DND-41 (cell line): ENCODE results near the gene CACNB1.

ENCODE experiments used
- ATAC-seq: fragments of 200-7000 bp; cut with Tn5 transposase; 3 replicates; pipeline ENCODE4 v1.9.1; 2021; ENCODE audit warnings: low read depth; ENCODE audit not compliant: insufficient read depth
- DNase-seq: peaks from one replicate; pipeline ENCODE4 v3.0.0-alpha.2; 2020
- H2AFZ ChIP-seq: 2 replicates; pipeline ENCODE4 v1.6.0; 2012; ENCODE audit warnings: low read depth, low read length
- H3K27ac ChIP-seq: 2 replicates; pipeline ENCODE4 v1.5.1; 2012; ENCODE audit warnings: low read length, inconsistent platforms
- H3K27me3 ChIP-seq: fragments of 200-600 bp; sonication (generic); 2 replicates; pipeline ENCODE4 v1.6.0; 2012; ENCODE audit warnings: low read length, mild to moderate bottlenecking, inconsistent platforms; ENCODE audit not compliant: insufficient read depth, poor library complexity
- H3K36me3 ChIP-seq: 2 replicates; pipeline ENCODE4 v1.5.1; 2012; ENCODE audit warnings: low read length, inconsistent platforms; ENCODE audit not compliant: insufficient read depth
- H3K4me1 ChIP-seq: 2 replicates; pipeline ENCODE4 v1.5.1; 2012; ENCODE audit warnings: mild to moderate bottlenecking, low read length; ENCODE audit not compliant: insufficient read depth
- H3K4me2 ChIP-seq: 2 replicates; pipeline ENCODE4 v1.6.0; 2012; ENCODE audit warnings: mild to moderate bottlenecking, moderate library complexity, low read length, inconsistent platforms; ENCODE audit not compliant: insufficient read depth
- H3K4me3 ChIP-seq, 2 experiments: fragments of 200-600 bp in 1 of 2; shearing (Covaris generic) in 1 of 2; 2 replicates each; pipeline ENCODE4 v1.5.1; 2012 to 2016; ENCODE audit warnings: inconsistent platforms in 2 of 2, low read length in 2 of 2, mild to moderate bottlenecking in 2 of 2, low read depth in 1 of 2, moderate library complexity in 1 of 2
- H3K79me2 ChIP-seq: 2 replicates; pipeline ENCODE4 v1.6.0; 2012; ENCODE audit warnings: low read length, inconsistent platforms; ENCODE audit not compliant: insufficient read depth
- H3K9ac ChIP-seq: 2 replicates; pipeline ENCODE4 v1.6.0; 2012; ENCODE audit warnings: low read depth, mild to moderate bottlenecking, inconsistent platforms, low read length, moderate library complexity
- H3K9me3 ChIP-seq: 2 replicates; pipeline ENCODE4 v1.5.1; 2012; ENCODE audit warnings: low read length, moderate library complexity, mild to moderate bottlenecking, inconsistent platforms; ENCODE audit not compliant: insufficient read depth, severe bottlenecking
- H4K20me1 ChIP-seq: 2 replicates; pipeline ENCODE4 v1.6.0; 2012; ENCODE audit warnings: low read length; ENCODE audit not compliant: insufficient read depth
- CTCF ChIP-seq: IDR thresholded peaks from 2 replicates; pipeline ENCODE4 v1.5.1; 2012; ENCODE audit warnings: borderline replicate concordance, low read length, moderate library complexity, mild to moderate bottlenecking; ENCODE audit not compliant: poor library complexity, severe bottlenecking; ENCODE audit errors: extremely low read depth
- EZH2 ChIP-seq: IDR thresholded peaks from 3 replicates; pipeline ENCODE4 v1.6.1; 2012; ENCODE audit warnings: borderline replicate concordance, low read depth, mild to moderate bottlenecking, moderate library complexity, low read length, inconsistent platforms; ENCODE audit not compliant: severe bottlenecking

CACNB1 gene

GRCh38 chr17:39213852-39214251 lies 16.4 kb upstream of the CACNB1 start:
- ATAC-seq: no peak
- H3K9ac ChIP-seq: no peak overlapping the region

GRCh38 chr17:39212841-39213480 lies 15.5 kb upstream of the CACNB1 start:
- H3K9me3 ChIP-seq: no peaks in the 10 kb centered on the region
- ATAC-seq (no peak), DNase-seq (no peak)
- peaks cover 26% of the 10 kb centered on the region for H3K27me3 ChIP-seq
- no peak overlapping the region for H2AFZ ChIP-seq
- no peak for TF ChIP-seq EZH2
- TF ChIP-seq CTCF: no peak
- no peak overlapping the region for H3K4me2 ChIP-seq
- H3K27ac ChIP-seq: no peak overlapping the region
- H3K9ac ChIP-seq: no peak overlapping the region
- H3K79me2 ChIP-seq: no peaks in the 10 kb centered on the region
- H3K4me1 ChIP-seq: peaks cover 11% of the 10 kb centered on the region
- no peaks in the 10 kb centered on the region for H3K36me3 ChIP-seq
- no peaks in the 10 kb centered on the region; the same call in 1 of the 2 replicates for H4K20me1 ChIP-seq
- no peak overlapping the region for H3K4me3 ChIP-seq

More at GRCh38 chr17:39213852-39214251, 16.4 kb upstream of the CACNB1 start:
- Histone ChIP-seq H3K27ac (no peak overlapping the region), H3K36me3 (no peaks in the 10 kb centered on the region), H3K4me2 (no peak overlapping the region), H3K4me3 (no peak overlapping the region), H3K4me1 (peaks cover 11% of the 10 kb centered on the region), H3K27me3 (peaks cover 22% of the 10 kb centered on the region), H3K79me2 (no peaks in the 10 kb centered on the region), H4K20me1 (no peaks in the 10 kb centered on the region; the same call in 1 of the 2 replicates), H2AFZ (no peak overlapping the region), H3K9me3 (no peaks in the 10 kb centered on the region)
- DNase-seq: no peak
- TF ChIP-seq CTCF (no peak), EZH2 (no peak)

- H3K4me1 ChIP-seq: peaks cover 12% of the 10 kb centered on the region
- no peak overlapping the region for H3K27ac ChIP-seq
- H4K20me1 ChIP-seq: no peaks in the 10 kb centered on the region; the same call in 1 of the 2 replicates
- DNase-seq: no peak
- no peak overlapping the region for H3K4me3 ChIP-seq
- no peak overlapping the region for H3K4me2 ChIP-seq
- H3K9ac ChIP-seq: no peak overlapping the region
- no peak overlapping the region for H2AFZ ChIP-seq
- no peak for ATAC-seq
- TF ChIP-seq EZH2: no peak
- no peak for TF ChIP-seq CTCF
- H3K79me2 ChIP-seq: no peaks in the 10 kb centered on the region
- H3K9me3 ChIP-seq: no peaks in the 10 kb centered on the region
- peaks cover 26% of the 10 kb centered on the region for H3K27me3 ChIP-seq
- no peaks in the 10 kb centered on the region for H3K36me3 ChIP-seq
Measured at GRCh38 chr17:39212195-39212810, 14.8 kb upstream of the CACNB1 start.
